ENCODE measurements around the gene MRPL14.

The MRPL14 gene

DNA sequence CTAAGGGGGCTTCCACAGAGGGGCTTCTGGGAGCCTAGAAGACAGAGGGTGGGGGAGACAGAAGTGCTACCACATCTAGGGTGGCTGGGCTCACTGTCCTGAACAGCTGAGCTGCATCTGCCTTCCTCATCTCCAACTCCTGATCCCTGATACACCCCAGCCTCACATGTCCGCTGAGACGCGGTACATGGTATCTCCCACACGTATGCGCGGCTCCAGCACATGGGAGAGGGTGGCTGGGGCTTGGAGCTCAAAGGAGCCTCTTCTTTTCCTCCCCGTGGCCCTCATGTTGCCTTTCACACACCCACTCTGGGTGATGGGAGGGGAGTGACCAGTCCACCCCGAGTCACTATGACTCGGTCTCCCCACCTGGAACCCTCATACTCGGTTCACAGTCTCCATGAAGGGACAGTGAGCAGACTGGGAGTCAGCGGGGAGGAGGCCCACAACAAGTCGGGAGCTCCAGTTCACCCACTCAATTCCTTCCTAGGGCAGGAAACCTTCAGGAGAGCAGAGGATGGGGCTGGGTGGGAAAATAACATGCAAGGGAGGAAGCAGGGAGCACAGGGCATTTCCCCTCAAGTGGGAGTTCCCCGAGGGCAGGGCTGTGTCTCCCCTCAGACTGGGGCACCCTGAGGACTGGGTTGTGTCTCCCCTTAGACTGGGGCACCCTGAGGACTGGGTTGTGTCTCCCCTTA is 61.7 kb downstream of the MRPL14 start:
- H3K27ac Mint-ChIP-seq: no peak overlapping the region
- no peaks in the 10 kb centered on the region for H3K9me3 Mint-ChIP-seq
- H3K27me3 Mint-ChIP-seq: no peaks in the 10 kb centered on the region
- peaks cover 12% of the 10 kb centered on the region for H3K4me1 Mint-ChIP-seq (ENCODE audit: low read depth)
- H3K36me3 Mint-ChIP-seq (ENCODE audit: low read depth): no peaks in the 10 kb centered on the region
- no peak overlapping the region for H3K4me3 Mint-ChIP-seq

- no peaks in the 10 kb centered on the region for H3K36me3 Mint-ChIP-seq (ENCODE audit: low read depth)
- H3K27ac Mint-ChIP-seq: no peak overlapping the region
- peaks cover 12% of the 10 kb centered on the region for H3K4me1 Mint-ChIP-seq (ENCODE audit: low read depth)
- no peak overlapping the region for H3K4me3 Mint-ChIP-seq
- H3K9me3 Mint-ChIP-seq: no peaks in the 10 kb centered on the region
- no peaks in the 10 kb centered on the region for H3K27me3 Mint-ChIP-seq
These were observed 62.3 kb downstream of the MRPL14 start for GRCh38 chr6:44064948-44065272.

GRCh38 chr6:44064089-44064947 is 62.9 kb downstream of the MRPL14 start:
- Mint-ChIP-seq H3K27me3 (no peaks in the 10 kb centered on the region), H3K4me1 (ENCODE audit: low read depth) (peaks cover 12% of the 10 kb centered on the region), H3K4me3 (no peak overlapping the region), H3K27ac (peak overlapping the region; percentile 61), H3K36me3 (ENCODE audit: low read depth) (no peaks in the 10 kb centered on the region), H3K9me3 (no peaks in the 10 kb centered on the region)

DNA sequence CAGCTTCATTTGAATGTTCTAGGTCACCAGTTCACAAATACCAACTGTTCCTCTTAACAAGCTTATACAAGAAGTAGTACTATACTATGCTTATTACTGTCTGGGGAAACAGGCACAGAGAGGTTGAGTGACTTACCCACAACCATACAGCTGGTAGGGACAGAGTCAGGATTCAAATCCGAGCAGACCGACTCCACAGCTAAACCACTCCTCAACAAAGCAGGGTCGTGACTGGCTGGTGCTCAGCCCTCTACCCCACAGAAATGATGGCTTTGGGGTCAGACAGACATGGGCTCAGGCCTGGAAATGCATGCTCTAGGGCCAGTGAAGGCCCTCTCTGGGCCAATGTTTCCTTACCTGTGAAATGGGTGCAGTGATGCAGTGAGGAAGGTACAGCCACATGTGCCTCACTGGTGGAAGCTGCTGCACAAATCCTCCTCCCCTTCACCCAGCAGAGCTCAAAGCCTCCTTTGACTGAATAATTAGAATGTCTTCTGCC is 63.6 kb downstream of the MRPL14 start:
- Mint-ChIP-seq H3K27me3 (no peaks in the 10 kb centered on the region), H3K9me3 (no peaks in the 10 kb centered on the region), H3K27ac (no peak overlapping the region), H3K36me3 (ENCODE audit: low read depth) (no peaks in the 10 kb centered on the region), H3K4me3 (no peak overlapping the region), H3K4me1 (ENCODE audit: low read depth) (peaks cover 15% of the 10 kb centered on the region)
